Chondrocyte (in vitro differentiated cells): ENCODE results near the gene DNAH14. TPM values are rescaled to one million over a fixed set of nuclear protein-coding genes. Genes with fewer than 3 reads are reported as not detected.
"Not testable (repeated sequence)": the region's sequence is repeated elsewhere in the genome, so short reads cannot be mapped to it uniquely, and the experiment has no call there.

Experiments
- DNase-seq: peaks from one replicate; pipeline ENCODE4 v3.0.0; 2021; ENCODE audit warnings: mixed read lengths, low spot score
- H3K27ac Mint-ChIP-seq: one replicate; pipeline ENCODE4 v1.8.0; 2021; ENCODE audit warnings: mild to moderate bottlenecking, moderate library complexity, mixed read lengths; ENCODE audit not compliant: unreplicated experiment
- H3K27me3 Mint-ChIP-seq: 2 replicates; pipeline ENCODE4 v1.8.0; 2021; ENCODE audit warnings: low read depth, mixed read lengths
- H3K36me3 Mint-ChIP-seq: 2 replicates; pipeline ENCODE4 v1.8.0; 2021; ENCODE audit warnings: low read depth, mixed read lengths
- H3K4me1 Mint-ChIP-seq: 2 replicates; pipeline ENCODE4 v1.8.0; 2021; ENCODE audit warnings: low read depth, mild to moderate bottlenecking, mixed read lengths
- H3K4me3 Mint-ChIP-seq: one replicate; pipeline ENCODE4 v1.8.0; 2021; ENCODE audit warnings: mild to moderate bottlenecking, moderate library complexity, mixed read lengths; ENCODE audit not compliant: unreplicated experiment
- H3K9me3 Mint-ChIP-seq: 2 replicates; pipeline ENCODE4 v1.8.0; 2021; ENCODE audit warnings: low read depth, mixed read lengths
- CTCF ChIP-seq: fragments of 200-600 bp; sonication (generic); IDR thresholded peaks from 2 replicates; pipeline ENCODE4 v1.5.0; 2021; ENCODE audit warnings: antibody characterized with exemption, mild to moderate bottlenecking, moderate library complexity
- total RNA-seq: library from RNA; stranded (reverse); gene quantifications from 3 replicates; pipeline ENCODE4 v1.2.1, GENCODE V29; 2021

The DNAH14 gene
- total RNA-seq, 1 donor from 2014 or later = 16.0 TPM

GRCh38 chr1:225280563-225280962 lies 351.1 kb downstream of the DNAH14 start:
- H3K36me3 Mint-ChIP-seq = peaks cover 3% of the 10 kb centered on the region

GRCh38 chr1:225290244-225290643 lies 360.8 kb downstream of the DNAH14 start:
- Mint-ChIP-seq H3K27ac (no peak overlapping the region), H3K36me3 (peaks cover 5% of the 10 kb centered on the region), H3K4me3 (no peak overlapping the region)

More at GRCh38 chr1:225280563-225280962, 351.1 kb downstream of the DNAH14 start:
- no peaks in the 10 kb centered on the region for H3K4me1 Mint-ChIP-seq
- H3K9me3 Mint-ChIP-seq = peaks cover 19% of the 10 kb centered on the region
- no peak for DNase-seq
- no peaks in the 10 kb centered on the region for H3K27me3 Mint-ChIP-seq
- H3K4me3 Mint-ChIP-seq = no peak overlapping the region
- no peak overlapping the region for H3K27ac Mint-ChIP-seq
- no peak for TF ChIP-seq CTCF

GRCh38 chr1:225299624-225300023 lies 370.1 kb downstream of the DNAH14 start:
- no peak overlapping the region for H3K4me3 Mint-ChIP-seq
- TF ChIP-seq CTCF = no peak
- H3K4me1 Mint-ChIP-seq = no peaks in the 10 kb centered on the region
- no peak for DNase-seq
- H3K27ac Mint-ChIP-seq = no peak overlapping the region
- H3K9me3 Mint-ChIP-seq = peaks cover 25% of the 10 kb centered on the region
- H3K36me3 Mint-ChIP-seq = peaks cover 8% of the 10 kb centered on the region
- H3K27me3 Mint-ChIP-seq = no peaks in the 10 kb centered on the region

More at GRCh38 chr1:225290244-225290643, 360.8 kb downstream of the DNAH14 start:
- Mint-ChIP-seq H3K4me1 (no peaks in the 10 kb centered on the region), H3K9me3 (peaks cover 26% of the 10 kb centered on the region), H3K27me3 (no peaks in the 10 kb centered on the region)
- no peak for DNase-seq
- TF ChIP-seq CTCF = no peak

GRCh38 chr1:225300381-225300780 lies 370.9 kb downstream of the DNAH14 start:
- TF ChIP-seq CTCF = no peak
- Mint-ChIP-seq H3K9me3 (peaks cover 17% of the 10 kb centered on the region), H3K27ac (no peak overlapping the region), H3K36me3 (peaks cover 4% of the 10 kb centered on the region), H3K27me3 (no peaks in the 10 kb centered on the region), H3K4me3 (no peak overlapping the region), H3K4me1 (no peaks in the 10 kb centered on the region)
- DNase-seq = no peak

GRCh38 chr1:225304996-225305395 lies 375.5 kb downstream of the DNAH14 start:
- no peak for DNase-seq
- Mint-ChIP-seq H3K4me1 (no peaks in the 10 kb centered on the region), H3K9me3 (no peaks in the 10 kb centered on the region), H3K27me3 (no peaks in the 10 kb centered on the region), H3K36me3 (no peaks in the 10 kb centered on the region), H3K27ac (no peak overlapping the region), H3K4me3 (no peak overlapping the region)
- TF ChIP-seq CTCF = no peak

- Mint-ChIP-seq H3K9me3 (peaks cover 26% of the 10 kb centered on the region), H3K36me3 (peaks cover 13% of the 10 kb centered on the region)
- H3K4me3 Mint-ChIP-seq, H3K4me1 Mint-ChIP-seq, H3K27me3 Mint-ChIP-seq, DNase-seq, H3K27ac Mint-ChIP-seq: not testable (repeated sequence)
Observed at GRCh38 chr1:225310544-225310943, 381.1 kb downstream of the DNAH14 start.
